Memory B cell (primary cell): ENCODE measurements around the gene GNAL.

Experiments used
- ATAC-seq: fragments of 150-1000 bp; cut with Tn5 transposase; 2 replicates; pipeline ENCODE4 v1.10.0; 2021; ENCODE audit warnings: low read depth, mild to moderate bottlenecking, moderate library complexity
- DNase-seq, 2 donors: peaks; one replicate each; pipeline ENCODE4 v3.0.0; 2022; ENCODE audit warnings: low spot score in 2 of 2
- H3K27ac Mint-ChIP-seq: one replicate; pipeline ENCODE4 v1.8.0; 2022; ENCODE audit warnings: mild to moderate bottlenecking, moderate library complexity, mixed read lengths
- H3K27me3 Mint-ChIP-seq: one replicate; pipeline ENCODE4 v1.8.0; 2022; ENCODE audit warnings: mixed read lengths
- H3K36me3 Mint-ChIP-seq: one replicate; pipeline ENCODE4 v1.8.0; 2022; ENCODE audit warnings: mild to moderate bottlenecking, mixed read lengths
- H3K4me1 Mint-ChIP-seq: one replicate; pipeline ENCODE4 v1.8.0; 2022; ENCODE audit warnings: mixed read lengths
- H3K4me3 Mint-ChIP-seq: one replicate; pipeline ENCODE4 v1.8.0; 2022; ENCODE audit warnings: mild to moderate bottlenecking, moderate library complexity, mixed read lengths
- H3K9me3 Mint-ChIP-seq: one replicate; pipeline ENCODE4 v1.8.0; 2022; ENCODE audit warnings: mixed read lengths

The GNAL gene

GRCh38 chr18:11828786-11829432, 139.8 kb downstream of the GNAL start:
- Mint-ChIP-seq H3K4me3 (no peak overlapping the region), H3K9me3 (no peaks in the 10 kb centered on the region), H3K27me3 (peaks cover 5% of the 10 kb centered on the region), H3K4me1 (peaks cover 2% of the 10 kb centered on the region), H3K27ac (no peak overlapping the region), H3K36me3 (no peaks in the 10 kb centered on the region)
- no peak for ATAC-seq
- no peak for DNase-seq

GRCh38 chr18:11830585-11830984, 141.5 kb downstream of the GNAL start:
- no peak for ATAC-seq
- Mint-ChIP-seq H3K36me3 (no peaks in the 10 kb centered on the region), H3K27ac (no peak overlapping the region), H3K9me3 (no peaks in the 10 kb centered on the region), H3K4me3 (no peak overlapping the region), H3K27me3 (peaks cover 5% of the 10 kb centered on the region), H3K4me1 (peaks cover 2% of the 10 kb centered on the region)
- no peak for DNase-seq

- H3K9me3 Mint-ChIP-seq = no peaks in the 10 kb centered on the region
- H3K27ac Mint-ChIP-seq = no peak overlapping the region
- H3K4me1 Mint-ChIP-seq = peaks cover 2% of the 10 kb centered on the region
- H3K4me3 Mint-ChIP-seq = no peak overlapping the region
- DNase-seq (no peak), ATAC-seq (no peak)
- peaks cover 5% of the 10 kb centered on the region for H3K27me3 Mint-ChIP-seq
- H3K36me3 Mint-ChIP-seq = no peaks in the 10 kb centered on the region
Observed at GRCh38 chr18:11831921-11832320, 142.9 kb downstream of the GNAL start.

- no peaks in the 10 kb centered on the region for H3K9me3 Mint-ChIP-seq
- H3K4me1 Mint-ChIP-seq = no peaks in the 10 kb centered on the region
- H3K36me3 Mint-ChIP-seq = no peaks in the 10 kb centered on the region
Observed at GRCh38 chr18:11834772-11835171, 145.7 kb downstream of the GNAL start.

GRCh38 chr18:11839556-11839955, 150.5 kb downstream of the GNAL start:
- no peak for ATAC-seq
- Mint-ChIP-seq H3K27ac (no peak overlapping the region), H3K36me3 (no peaks in the 10 kb centered on the region), H3K9me3 (no peaks in the 10 kb centered on the region), H3K27me3 (peaks cover 2% of the 10 kb centered on the region), H3K4me3 (no peak overlapping the region), H3K4me1 (no peaks in the 10 kb centered on the region)
- no peak for DNase-seq

More at GRCh38 chr18:11834772-11835171, 145.7 kb downstream of the GNAL start:
- ATAC-seq = no peak
- peaks cover 5% of the 10 kb centered on the region for H3K27me3 Mint-ChIP-seq
- H3K27ac Mint-ChIP-seq = no peak overlapping the region
- no peak overlapping the region for H3K4me3 Mint-ChIP-seq
- no peak for DNase-seq

- H3K36me3 Mint-ChIP-seq = no peaks in the 10 kb centered on the region
- no peaks in the 10 kb centered on the region for H3K9me3 Mint-ChIP-seq
- H3K4me1 Mint-ChIP-seq = no peaks in the 10 kb centered on the region
- ATAC-seq (no peak), DNase-seq (no peak)
- peaks cover 2% of the 10 kb centered on the region for H3K27me3 Mint-ChIP-seq
- H3K4me3 Mint-ChIP-seq = no peak overlapping the region
- no peak overlapping the region for H3K27ac Mint-ChIP-seq
Observed at GRCh38 chr18:11840493-11840892, 151.4 kb downstream of the GNAL start.

GRCh38 chr18:11842562-11842961, 153.5 kb downstream of the GNAL start:
- DNase-seq = no peak
- Mint-ChIP-seq H3K27me3 (peaks cover 2% of the 10 kb centered on the region), H3K27ac (no peak overlapping the region), H3K4me3 (no peak overlapping the region), H3K4me1 (no peaks in the 10 kb centered on the region), H3K36me3 (no peaks in the 10 kb centered on the region), H3K9me3 (no peaks in the 10 kb centered on the region)
- no peak for ATAC-seq

GRCh38 chr18:11844436-11844835, 155.4 kb downstream of the GNAL start:
- ATAC-seq = no peak
- H3K36me3 Mint-ChIP-seq = no peaks in the 10 kb centered on the region
- no peaks in the 10 kb centered on the region for H3K9me3 Mint-ChIP-seq
- no peak overlapping the region for H3K27ac Mint-ChIP-seq
- no peak for DNase-seq
- no peak overlapping the region for H3K4me3 Mint-ChIP-seq
- H3K4me1 Mint-ChIP-seq = no peaks in the 10 kb centered on the region
- H3K27me3 Mint-ChIP-seq = no peaks in the 10 kb centered on the region

GRCh38 chr18:11845654-11846053, 156.6 kb downstream of the GNAL start:
- ATAC-seq = no peak
- Mint-ChIP-seq H3K4me1 (peaks cover 8% of the 10 kb centered on the region), H3K27ac (peak overlapping the region; percentile 36)

GRCh38 chr18:11847811-11848210, 158.7 kb downstream of the GNAL start:
- no peak overlapping the region for H3K27ac Mint-ChIP-seq
- H3K36me3 Mint-ChIP-seq = no peaks in the 10 kb centered on the region
- H3K27me3 Mint-ChIP-seq = no peaks in the 10 kb centered on the region
- peaks cover 13% of the 10 kb centered on the region for H3K4me1 Mint-ChIP-seq
- H3K9me3 Mint-ChIP-seq = no peaks in the 10 kb centered on the region
- DNase-seq (no peak), ATAC-seq (no peak)
- no peak overlapping the region for H3K4me3 Mint-ChIP-seq

More at GRCh38 chr18:11845654-11846053, 156.6 kb downstream of the GNAL start:
- Mint-ChIP-seq H3K9me3 (no peaks in the 10 kb centered on the region), H3K4me3 (no peak overlapping the region), H3K27me3 (no peaks in the 10 kb centered on the region), H3K36me3 (no peaks in the 10 kb centered on the region)
- no peak for DNase-seq

GRCh38 chr18:11849279-11849678, 160.2 kb downstream of the GNAL start:
- Mint-ChIP-seq H3K36me3 (no peaks in the 10 kb centered on the region), H3K27me3 (no peaks in the 10 kb centered on the region), H3K4me1 (peaks cover 16% of the 10 kb centered on the region), H3K27ac (peak overlapping the region; percentile 97), H3K4me3 (peak overlapping the region; percentile 48), H3K9me3 (no peaks in the 10 kb centered on the region)
- ATAC-seq (no peak), DNase-seq (no peak)

- peak overlapping the region; percentile 97 for H3K27ac Mint-ChIP-seq
- peak; percentile 36 to 37 for DNase-seq
- H3K36me3 Mint-ChIP-seq = no peaks in the 10 kb centered on the region
- no peaks in the 10 kb centered on the region for H3K27me3 Mint-ChIP-seq
- peaks cover 16% of the 10 kb centered on the region for H3K4me1 Mint-ChIP-seq
- ATAC-seq = peak; percentile 12
- peak overlapping the region; percentile 100 for H3K4me3 Mint-ChIP-seq
- no peaks in the 10 kb centered on the region for H3K9me3 Mint-ChIP-seq
Observed at GRCh38 chr18:11849841-11850634, 161.0 kb downstream of the GNAL start.

GRCh38 chr18:11850821-11851145, 161.7 kb downstream of the GNAL start:
- Mint-ChIP-seq H3K27me3 (no peaks in the 10 kb centered on the region), H3K36me3 (no peaks in the 10 kb centered on the region), H3K27ac (peak overlapping the region; percentile 97), H3K9me3 (no peaks in the 10 kb centered on the region), H3K4me1 (peaks cover 16% of the 10 kb centered on the region), H3K4me3 (peak overlapping the region; percentile 100)
- ATAC-seq (peak; percentile 60), DNase-seq (no peak)

GRCh38 chr18:11851146-11851805, 162.2 kb downstream of the GNAL start, which contains the start of gene CHMP1B:
CHMP1B (plus strand) TSS chr18:11851413; CDS start chr18:11851512, 99 bp downstream.
- ATAC-seq (peak; percentile 87), DNase-seq (peak; percentile 95 to 97)
- H3K4me3 Mint-ChIP-seq = peak within 1 kb of the TSS; percentile 100
- peaks cover 16% of the 10 kb centered on the region for H3K4me1 Mint-ChIP-seq
- H3K27me3 Mint-ChIP-seq = no peaks in the 10 kb centered on the region
- H3K27ac Mint-ChIP-seq = peak within 1 kb of the TSS; percentile 97
- no peaks in the 10 kb centered on the region for H3K36me3 Mint-ChIP-seq
- no peaks in the 10 kb centered on the region for H3K9me3 Mint-ChIP-seq
